HepG2 (cell line): ENCODE data around the gene ATG13. TPM values are rescaled to one million over a fixed set of nuclear protein-coding genes. Genes with fewer than 3 reads are reported as not detected.
A peak's percentile ranks its signal among the peaks of the same experiment; 100 is the strongest.

Source experiments
- ATAD3A ChIP-seq: sonication (generic); formaldehyde crosslinking; IDR thresholded peaks from 2 replicates; pipeline ENCODE4 v1.4.0; 2020; ENCODE audit warnings: missing genetic modification reagents
- BRCA1 ChIP-seq: sonication (generic); formaldehyde crosslinking; IDR thresholded peaks from 2 replicates; pipeline ENCODE4 v1.4.0; 2020; ENCODE audit warnings: missing genetic modification reagents
- CREB1 ChIP-seq, 2 experiments: fragments of 450-650 bp in 1 of 2; IDR thresholded peaks; 2 replicates each; pipeline ENCODE4 v1.6.1; 2016 to 2017; ENCODE audit warnings: control low read depth in 1 of 2, mild to moderate bottlenecking in 1 of 2, missing compliant biosample characterization in 1 of 2, missing genetic modification characterization in 1 of 2
- DPF2 ChIP-seq: sonication (generic); formaldehyde crosslinking; IDR thresholded peaks from 2 replicates; pipeline ENCODE4 v1.4.0; 2020; ENCODE audit warnings: mild to moderate bottlenecking, low read depth, missing genetic modification reagents, borderline replicate concordance
- FOXA1 ChIP-seq, 2 experiments: fragments of 450-650 bp in 1 of 2; sonication (generic) in 1 of 2; formaldehyde crosslinking in 1 of 2; IDR thresholded peaks; 2 replicates each; pipeline versions ENCODE4 v1.4.0 to v1.6.1; 2016 to 2020; ENCODE audit warnings: missing genetic modification reagents in 1 of 2
- HDAC1 ChIP-seq: sonication (generic); formaldehyde crosslinking; IDR thresholded peaks from 2 replicates; pipeline ENCODE4 v1.5.1; 2020; ENCODE audit warnings: mild to moderate bottlenecking, missing genetic modification reagents
- HOXA7 ChIP-seq: sonication (generic); formaldehyde crosslinking; IDR thresholded peaks from 2 replicates; pipeline ENCODE4 v1.8.1; 2022; ENCODE audit warnings: mild to moderate bottlenecking, missing genetic modification reagents, moderate library complexity
- MATR3 ChIP-seq: sonication (generic); formaldehyde crosslinking; IDR thresholded peaks from 2 replicates; pipeline ENCODE4 v1.4.0; 2020; ENCODE audit warnings: missing genetic modification reagents
- MIER3 ChIP-seq: IDR thresholded peaks from 2 replicates; pipeline ENCODE4 v1.6.1; 2016; ENCODE audit warnings: missing compliant biosample characterization, borderline replicate concordance
- RCOR2 ChIP-seq: IDR thresholded peaks from 2 replicates; pipeline ENCODE4 v1.6.1; 2016; ENCODE audit warnings: missing biosample characterization, missing genetic modification reagents
- REL ChIP-seq: sonication (generic); formaldehyde crosslinking; conservative IDR thresholded peaks from 2 replicates; pipeline ENCODE4 v1.8.0; 2022; ENCODE audit warnings: mild to moderate bottlenecking, missing genetic modification reagents, moderate library complexity
- SPEN ChIP-seq: sonication (generic); formaldehyde crosslinking; IDR thresholded peaks from 2 replicates; pipeline ENCODE4 v1.5.1; 2020; ENCODE audit warnings: low read depth, mild to moderate bottlenecking, missing genetic modification reagents
- TARDBP ChIP-seq: sonication (generic); formaldehyde crosslinking; IDR thresholded peaks from 2 replicates; pipeline ENCODE4 v1.8.0; 2022; ENCODE audit warnings: mild to moderate bottlenecking, missing genetic modification reagents
- ZMYM3 ChIP-seq: sonication (generic); formaldehyde crosslinking; IDR thresholded peaks from 2 replicates; pipeline ENCODE4 v1.5.1; 2020; ENCODE audit warnings: mild to moderate bottlenecking, missing genetic modification reagents
- ZNF598 ChIP-seq: sonication (generic); formaldehyde crosslinking; IDR thresholded peaks from 2 replicates; pipeline ENCODE4 v1.5.1; 2020; ENCODE audit warnings: mild to moderate bottlenecking, missing genetic modification reagents, borderline replicate concordance
- ZNF619 ChIP-seq: sonication (generic); formaldehyde crosslinking; IDR thresholded peaks from 2 replicates; pipeline ENCODE4 v1.4.0; 2020; ENCODE audit warnings: mild to moderate bottlenecking, missing genetic modification reagents
- ZNF75D ChIP-seq: sonication (generic); formaldehyde crosslinking; IDR thresholded peaks from 2 replicates; pipeline ENCODE4 v1.8.1; 2023; ENCODE audit warnings: missing genetic modification reagents, mild to moderate bottlenecking, borderline replicate concordance
- polyA plus RNA-seq, 8 experiments: library from polyadenylated mRNA; depleted of rRNA in 3 of 8; stranded (reverse) in 7 of 8; unstranded in 1 of 8; fragments of >200 nt; fragmentation: Illumina TruSeq in 4 of 8; extraction: Trizol in 4 of 8; gene quantifications; 2 replicates each; pipeline versions ENCODE4 v1.2.1 to v1.2.3, GENCODE V29; 2011 to 2016; ENCODE audit warnings: low read depth in 4 of 8, missing spikeins in 1 of 8, mixed read lengths in 1 of 8; ENCODE audit not compliant: insufficient read depth in 1 of 8
- total RNA-seq, 5 experiments: library from RNA; depleted of rRNA; stranded (reverse); fragments of >200 nt; fragmentation: Illumina TruSeq; extraction: Trizol; gene quantifications; 2 replicates each; pipeline ENCODE4 v1.2.3, GENCODE V29; 2016; ENCODE audit warnings: low read depth in 1 of 5
- TF ChIP-seq, protein P1 (sequence below): sonication (generic); formaldehyde crosslinking; IDR thresholded peaks from 2 replicates; pipeline ENCODE4 v1.4.0; 2020; ENCODE audit warnings: missing genetic modification reagents, mild to moderate bottlenecking, borderline replicate concordance
- TF ChIP-seq, protein P2 (sequence below): sonication (generic); formaldehyde crosslinking; conservative IDR thresholded peaks from 2 replicates; pipeline ENCODE4 v1.4.0; 2020; ENCODE audit warnings: missing genetic modification reagents
- TF ChIP-seq, protein P3 (sequence below): IDR thresholded peaks from 2 replicates; pipeline ENCODE4 v1.6.1; 2016; ENCODE audit warnings: mild to moderate bottlenecking
- TF ChIP-seq, protein P4 (sequence below): sonication (generic); formaldehyde crosslinking; IDR thresholded peaks from 2 replicates; pipeline ENCODE4 v1.8.0; 2022; ENCODE audit warnings: mild to moderate bottlenecking, missing genetic modification reagents
- TF ChIP-seq, protein P5 (sequence below): sonication (generic); formaldehyde crosslinking; IDR thresholded peaks from 2 replicates; pipeline ENCODE4 v1.4.0; 2020; ENCODE audit warnings: missing genetic modification reagents

ATG13 gene
- total and polyA plus RNA-seq, 2 of the 13 experiments (the other 11 are each of a cell fraction or from before 2014, with no cell fraction given), result 55.0 to 77.3 TPM

DNA sequence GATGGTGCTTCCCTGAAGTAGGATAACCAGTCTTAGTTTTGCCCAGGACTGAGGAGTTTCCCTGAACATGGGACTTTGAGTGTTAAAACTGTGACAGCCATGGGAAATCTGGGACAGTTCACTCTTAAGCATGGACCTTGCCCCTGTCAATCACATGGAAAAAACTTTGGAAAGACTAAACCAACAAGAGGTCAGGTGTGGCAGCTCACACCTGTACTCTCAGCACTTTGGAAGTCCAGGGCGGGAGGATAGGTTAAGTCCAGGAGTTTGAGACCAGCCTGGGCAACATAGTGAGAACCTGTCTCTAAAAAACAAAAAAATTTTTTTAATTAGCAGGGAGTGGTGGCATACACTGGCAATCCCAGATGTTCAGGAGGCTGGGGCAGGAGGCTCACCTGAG is 20.2 kb upstream of the ATG13 start (continued):
- TF ChIP-seq, protein P1, sequence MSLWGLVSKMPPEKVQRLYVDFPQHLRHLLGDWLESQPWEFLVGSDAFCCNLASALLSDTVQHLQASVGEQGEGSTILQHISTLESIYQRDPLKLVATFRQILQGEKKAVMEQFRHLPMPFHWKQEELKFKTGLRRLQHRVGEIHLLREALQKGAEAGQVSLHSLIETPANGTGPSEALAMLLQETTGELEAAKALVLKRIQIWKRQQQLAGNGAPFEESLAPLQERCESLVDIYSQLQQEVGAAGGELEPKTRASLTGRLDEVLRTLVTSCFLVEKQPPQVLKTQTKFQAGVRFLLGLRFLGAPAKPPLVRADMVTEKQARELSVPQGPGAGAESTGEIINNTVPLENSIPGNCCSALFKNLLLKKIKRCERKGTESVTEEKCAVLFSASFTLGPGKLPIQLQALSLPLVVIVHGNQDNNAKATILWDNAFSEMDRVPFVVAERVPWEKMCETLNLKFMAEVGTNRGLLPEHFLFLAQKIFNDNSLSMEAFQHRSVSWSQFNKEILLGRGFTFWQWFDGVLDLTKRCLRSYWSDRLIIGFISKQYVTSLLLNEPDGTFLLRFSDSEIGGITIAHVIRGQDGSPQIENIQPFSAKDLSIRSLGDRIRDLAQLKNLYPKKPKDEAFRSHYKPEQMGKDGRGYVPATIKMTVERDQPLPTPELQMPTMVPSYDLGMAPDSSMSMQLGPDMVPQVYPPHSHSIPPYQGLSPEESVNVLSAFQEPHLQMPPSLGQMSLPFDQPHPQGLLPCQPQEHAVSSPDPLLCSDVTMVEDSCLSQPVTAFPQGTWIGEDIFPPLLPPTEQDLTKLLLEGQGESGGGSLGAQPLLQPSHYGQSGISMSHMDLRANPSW (CRISPR knock-in tag), result no peak
- TF ChIP-seq REL (CRISPR knock-in tag) (no peak), RCOR2 (CRISPR knock-in tag) (peak; percentile 55; the same call in 1 of the 2 replicates), TARDBP (CRISPR knock-in tag) (no peak), CREB1 (IDR thresholded peaks at IDR 0.05) (no peak), CREB1 (CRISPR knock-in tag; IDR thresholded peaks at IDR 0.05) (peak; percentile 43; the same call in 1 of the 2 replicates), HOXA7 (no peak), ZNF619 (CRISPR knock-in tag) (no peak), ZNF75D (no peak), DPF2 (CRISPR knock-in tag) (no peak), ZNF598 (CRISPR knock-in tag) (no peak), ATAD3A (no peak), MIER3 (CRISPR knock-in tag) (peak; percentile 41; the same call in 1 of the 2 replicates), BRCA1 (CRISPR knock-in tag) (no peak), ZMYM3 (CRISPR knock-in tag) (peak; percentile 71; the same call in 1 of the 2 replicates), HDAC1 (CRISPR knock-in tag) (peak; percentile 70), FOXA1 (IDR thresholded peaks at IDR 0.05) (no peak), FOXA1 (CRISPR knock-in tag; IDR thresholded peaks at IDR 0.05) (peak; percentile 52), MATR3 (CRISPR knock-in tag) (no peak), SPEN (CRISPR knock-in tag) (peak; percentile 67; the same call in 1 of the 2 replicates)
- TF ChIP-seq, protein P2, sequence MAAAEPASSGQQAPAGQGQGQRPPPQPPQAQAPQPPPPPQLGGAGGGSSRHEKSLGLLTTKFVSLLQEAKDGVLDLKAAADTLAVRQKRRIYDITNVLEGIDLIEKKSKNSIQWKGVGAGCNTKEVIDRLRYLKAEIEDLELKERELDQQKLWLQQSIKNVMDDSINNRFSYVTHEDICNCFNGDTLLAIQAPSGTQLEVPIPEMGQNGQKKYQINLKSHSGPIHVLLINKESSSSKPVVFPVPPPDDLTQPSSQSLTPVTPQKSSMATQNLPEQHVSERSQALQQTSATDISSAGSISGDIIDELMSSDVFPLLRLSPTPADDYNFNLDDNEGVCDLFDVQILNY, result no peak
- TF ChIP-seq, protein P3, sequence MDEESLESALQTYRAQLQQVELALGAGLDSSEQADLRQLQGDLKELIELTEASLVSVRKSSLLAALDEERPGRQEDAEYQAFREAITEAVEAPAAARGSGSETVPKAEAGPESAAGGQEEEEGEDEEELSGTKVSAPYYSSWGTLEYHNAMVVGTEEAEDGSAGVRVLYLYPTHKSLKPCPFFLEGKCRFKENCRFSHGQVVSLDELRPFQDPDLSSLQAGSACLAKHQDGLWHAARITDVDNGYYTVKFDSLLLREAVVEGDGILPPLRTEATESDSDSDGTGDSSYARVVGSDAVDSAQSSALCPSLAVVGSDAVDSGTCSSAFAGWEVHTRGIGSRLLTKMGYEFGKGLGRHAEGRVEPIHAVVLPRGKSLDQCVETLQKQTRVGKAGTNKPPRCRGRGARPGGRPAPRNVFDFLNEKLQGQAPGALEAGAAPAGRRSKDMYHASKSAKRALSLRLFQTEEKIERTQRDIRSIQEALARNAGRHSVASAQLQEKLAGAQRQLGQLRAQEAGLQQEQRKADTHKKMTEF (CRISPR knock-in tag), result peak; percentile 32; the same call in 1 of the 2 replicates
- TF ChIP-seq, protein P4, sequence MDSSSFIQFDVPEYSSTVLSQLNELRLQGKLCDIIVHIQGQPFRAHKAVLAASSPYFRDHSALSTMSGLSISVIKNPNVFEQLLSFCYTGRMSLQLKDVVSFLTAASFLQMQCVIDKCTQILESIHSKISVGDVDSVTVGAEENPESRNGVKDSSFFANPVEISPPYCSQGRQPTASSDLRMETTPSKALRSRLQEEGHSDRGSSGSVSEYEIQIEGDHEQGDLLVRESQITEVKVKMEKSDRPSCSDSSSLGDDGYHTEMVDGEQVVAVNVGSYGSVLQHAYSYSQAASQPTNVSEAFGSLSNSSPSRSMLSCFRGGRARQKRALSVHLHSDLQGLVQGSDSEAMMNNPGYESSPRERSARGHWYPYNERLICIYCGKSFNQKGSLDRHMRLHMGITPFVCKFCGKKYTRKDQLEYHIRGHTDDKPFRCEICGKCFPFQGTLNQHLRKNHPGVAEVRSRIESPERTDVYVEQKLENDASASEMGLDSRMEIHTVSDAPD (CRISPR knock-in tag), result no peak
- TF ChIP-seq, protein P5, sequence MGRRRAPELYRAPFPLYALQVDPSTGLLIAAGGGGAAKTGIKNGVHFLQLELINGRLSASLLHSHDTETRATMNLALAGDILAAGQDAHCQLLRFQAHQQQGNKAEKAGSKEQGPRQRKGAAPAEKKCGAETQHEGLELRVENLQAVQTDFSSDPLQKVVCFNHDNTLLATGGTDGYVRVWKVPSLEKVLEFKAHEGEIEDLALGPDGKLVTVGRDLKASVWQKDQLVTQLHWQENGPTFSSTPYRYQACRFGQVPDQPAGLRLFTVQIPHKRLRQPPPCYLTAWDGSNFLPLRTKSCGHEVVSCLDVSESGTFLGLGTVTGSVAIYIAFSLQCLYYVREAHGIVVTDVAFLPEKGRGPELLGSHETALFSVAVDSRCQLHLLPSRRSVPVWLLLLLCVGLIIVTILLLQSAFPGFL, result no peak
